ENCODE results near the gene TENT4A.

Gene TENT4A

DNA sequence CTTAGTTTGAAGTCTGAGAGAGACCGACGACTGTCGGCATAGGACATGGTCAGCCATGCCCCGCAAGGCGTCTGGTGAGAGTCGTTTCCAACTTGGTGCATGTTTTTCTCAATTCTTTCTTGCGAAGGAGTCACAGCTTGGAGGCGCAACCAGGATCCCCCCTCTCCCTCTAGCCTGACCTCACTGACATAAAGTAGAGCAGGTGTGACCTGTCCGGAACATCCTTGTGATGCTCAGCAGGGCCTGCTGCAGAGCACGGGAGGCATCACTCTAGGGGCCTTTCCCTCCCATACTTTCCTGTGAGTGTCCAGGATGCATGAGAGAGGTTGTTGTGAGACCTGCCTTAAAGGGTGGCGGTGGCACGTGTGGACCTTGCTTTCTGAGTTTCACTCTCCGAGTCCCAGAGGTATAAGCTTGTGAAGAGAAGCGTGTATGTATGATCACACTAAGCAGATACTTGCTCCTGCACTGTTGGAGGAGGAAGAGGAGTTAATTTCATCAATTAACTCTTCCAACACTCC, 5.0 kb downstream of the TENT4A start:
- DNase-seq (ENCODE audit: low read depth), result no peak

DNA sequence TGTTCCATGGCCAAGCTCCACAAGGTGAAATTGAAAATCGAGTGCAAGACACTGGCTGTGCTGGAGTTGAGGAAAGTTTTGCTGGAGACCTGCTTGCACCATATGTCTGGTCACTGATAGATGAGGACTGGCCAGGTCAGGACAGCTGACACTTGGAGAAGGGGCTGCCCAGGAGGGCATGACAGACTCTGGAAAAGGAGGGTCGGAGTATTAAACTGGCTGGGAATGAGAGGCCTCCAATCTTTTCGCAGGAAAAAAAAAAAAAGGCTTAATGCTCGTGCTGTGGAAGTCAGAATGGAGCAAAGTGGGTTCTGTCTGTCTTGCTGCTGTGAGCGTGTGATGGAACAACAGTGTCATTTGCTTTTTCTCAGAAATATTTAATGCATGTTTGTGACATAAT, 5.5 kb downstream of the TENT4A start:
- no peak for DNase-seq (ENCODE audit: low read depth)

DNA sequence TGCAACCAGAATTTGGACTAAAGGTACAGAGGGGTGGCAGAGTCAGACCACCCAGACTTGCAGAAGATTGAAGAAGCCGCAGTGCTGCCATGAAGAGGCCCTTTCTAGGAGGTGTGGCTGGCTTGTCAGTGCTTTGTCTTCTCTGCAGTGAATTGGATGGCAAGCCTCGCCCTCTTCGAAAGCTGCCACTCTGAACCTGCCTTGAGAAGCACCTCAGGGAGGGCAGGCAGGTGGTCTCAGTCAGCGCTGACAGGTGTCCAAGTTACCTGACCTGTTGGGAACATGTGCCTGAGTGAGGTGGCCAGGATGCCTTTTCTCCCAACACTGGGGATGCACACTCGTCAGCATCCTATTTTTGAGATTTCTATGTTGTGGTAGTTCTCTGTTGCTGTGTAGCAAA, 6.2 kb downstream of the TENT4A start:
- DNase-seq (ENCODE audit: low read depth), result no peak

DNA sequence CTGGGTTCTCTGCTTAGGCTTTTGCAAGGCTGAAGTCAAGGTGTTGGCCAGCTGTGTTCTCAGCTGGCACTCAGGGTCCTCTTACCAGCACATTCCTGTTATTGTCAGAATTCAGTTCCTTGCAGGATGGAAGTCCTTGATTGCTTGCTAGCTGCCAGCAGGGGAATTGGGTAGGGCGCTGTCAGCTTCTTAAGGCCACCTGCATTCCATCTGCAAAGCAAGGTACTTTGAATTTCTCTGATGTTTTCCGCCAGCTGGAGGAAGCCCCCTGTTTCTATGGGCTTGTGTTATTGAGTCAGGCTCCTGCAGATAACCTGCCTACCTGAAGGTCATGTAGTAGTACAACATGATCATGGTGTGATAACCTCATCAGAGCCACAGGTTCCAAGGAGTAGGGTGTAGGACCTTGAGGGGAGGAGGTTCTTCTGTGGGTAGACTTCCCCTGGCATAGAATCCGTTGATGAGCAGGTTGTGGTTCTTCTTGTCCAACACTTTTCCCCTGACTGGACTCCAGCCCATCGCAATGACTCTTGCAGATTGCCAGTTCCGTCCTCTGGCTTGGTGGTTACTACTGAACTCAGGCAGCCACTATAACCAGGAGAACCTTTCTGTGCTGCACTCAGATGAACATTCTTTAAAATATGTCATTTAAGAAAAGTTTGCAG, 6.8 kb downstream of the TENT4A start:
- peak; percentile 42 for DNase-seq (ENCODE audit: low read depth)

DNA sequence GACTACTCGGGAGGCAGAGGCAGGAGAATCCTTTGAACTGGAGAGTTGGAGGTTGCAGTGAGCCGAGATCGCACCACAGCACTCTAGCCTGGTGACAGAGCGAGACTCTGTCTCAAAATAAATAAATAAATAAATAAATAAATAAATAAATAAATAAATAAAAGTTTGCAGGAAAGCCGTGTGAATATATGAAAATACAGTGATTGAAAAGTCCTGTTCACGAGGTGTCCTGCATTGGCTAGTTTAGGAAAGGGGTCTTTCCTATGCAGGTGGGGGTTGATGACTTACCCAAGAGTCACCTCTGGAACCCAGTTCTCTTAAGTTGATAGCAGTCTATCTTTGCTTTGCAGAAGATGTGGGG, 7.3 kb downstream of the TENT4A start:
- no peak for DNase-seq (ENCODE audit: low read depth)

DNA sequence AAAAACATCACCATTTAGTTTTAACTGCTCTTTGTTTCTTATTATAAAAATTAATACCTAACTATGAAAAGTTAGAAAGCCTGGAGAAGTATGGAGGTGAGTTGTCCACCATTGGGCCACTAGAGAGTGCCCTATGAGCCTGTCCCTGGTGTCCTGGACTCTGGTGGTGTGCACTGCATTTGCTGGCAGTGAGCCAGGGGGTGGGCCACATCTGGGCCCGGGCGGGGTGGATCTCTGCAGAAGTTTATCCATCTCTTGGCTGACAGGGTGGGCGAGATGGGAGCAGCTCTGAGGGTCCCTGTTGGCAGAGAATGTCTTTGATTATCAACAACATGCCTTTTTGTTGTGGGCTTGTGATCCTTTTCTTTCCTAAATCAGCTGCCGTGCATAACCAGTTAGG, 8.2 kb downstream of the TENT4A start:
- no peak for DNase-seq (ENCODE audit: low read depth)

DNA sequence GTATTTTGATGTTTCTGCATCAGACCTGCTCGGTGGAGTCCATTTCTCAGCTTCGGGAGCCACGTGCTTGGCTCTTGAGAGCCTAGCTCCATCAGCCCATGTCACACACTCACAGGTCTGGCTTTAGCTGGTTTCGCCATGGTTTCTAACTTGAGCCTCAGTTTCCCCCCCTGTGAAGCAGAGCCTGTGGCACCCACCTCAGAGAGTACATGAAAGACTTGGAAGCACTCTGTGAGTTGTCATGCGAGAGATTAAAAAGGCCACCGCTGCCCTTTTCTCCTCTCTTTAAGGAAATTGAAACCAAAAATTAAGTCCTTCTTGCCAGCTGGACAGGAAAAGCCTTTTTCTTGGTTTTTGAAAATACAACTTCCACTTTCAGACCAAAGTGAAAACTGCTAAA, 8.8 kb downstream of the TENT4A start:
- peak; percentile 44 for DNase-seq (ENCODE audit: low read depth)

DNA sequence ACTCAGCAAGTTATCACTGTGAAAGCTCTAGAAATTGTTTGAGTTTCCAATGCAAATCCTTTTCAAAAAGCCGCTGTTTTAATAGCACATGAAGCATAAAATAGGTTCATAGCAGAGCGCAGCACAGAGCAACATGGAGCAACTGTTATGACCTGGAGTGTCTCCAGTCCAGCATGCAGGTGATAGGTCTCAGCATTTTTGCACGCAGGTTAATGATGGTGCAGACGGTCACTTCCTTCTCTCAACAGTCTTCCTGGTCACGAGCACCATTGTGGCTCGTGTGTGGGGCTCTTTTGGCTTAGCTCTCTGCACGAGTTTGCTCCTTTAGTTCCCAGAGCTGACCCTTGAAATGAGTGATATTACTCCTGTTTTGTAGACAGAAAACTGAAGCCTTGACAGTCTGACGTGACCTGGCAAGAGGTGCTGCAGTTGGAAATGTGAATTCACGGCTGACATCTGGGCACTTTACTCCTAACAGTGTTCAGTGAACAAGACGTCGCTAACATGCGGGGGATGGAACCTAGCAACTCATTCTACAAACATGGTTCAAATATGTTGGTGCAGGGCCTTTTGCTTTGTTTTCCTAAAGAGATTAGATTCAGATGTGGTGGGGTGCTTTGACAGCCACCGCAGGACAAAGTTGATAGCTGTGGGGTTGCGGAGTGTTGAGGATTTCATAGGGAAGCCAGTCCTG, 10.0 kb downstream of the TENT4A start:
- DNase-seq (ENCODE audit: low read depth), result no peak

DNA sequence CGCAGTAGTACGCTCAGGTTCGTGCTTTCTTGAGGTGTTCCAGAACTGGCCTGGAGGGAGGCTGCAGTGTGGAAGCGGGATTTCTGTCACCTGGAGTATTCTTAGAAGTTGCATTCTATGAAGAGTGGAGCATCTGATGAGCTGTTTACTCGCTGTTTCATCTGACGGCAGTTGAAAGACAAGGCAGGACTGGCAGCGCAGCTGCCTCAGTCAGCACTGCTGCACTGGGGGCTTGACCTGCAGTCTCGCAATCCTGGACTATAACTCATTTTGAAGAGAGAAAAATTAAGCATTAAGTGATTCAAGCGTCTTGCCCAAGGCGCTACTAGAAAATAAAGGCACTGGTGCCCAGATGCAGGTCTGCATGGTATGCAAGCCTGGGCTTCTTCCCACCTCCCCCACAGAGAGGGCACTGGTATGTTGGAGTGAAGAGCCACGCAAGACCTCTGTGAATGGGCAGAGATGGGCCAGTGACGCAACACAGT, 10.6 kb downstream of the TENT4A start:
- no peak for DNase-seq (ENCODE audit: low read depth)

DNA sequence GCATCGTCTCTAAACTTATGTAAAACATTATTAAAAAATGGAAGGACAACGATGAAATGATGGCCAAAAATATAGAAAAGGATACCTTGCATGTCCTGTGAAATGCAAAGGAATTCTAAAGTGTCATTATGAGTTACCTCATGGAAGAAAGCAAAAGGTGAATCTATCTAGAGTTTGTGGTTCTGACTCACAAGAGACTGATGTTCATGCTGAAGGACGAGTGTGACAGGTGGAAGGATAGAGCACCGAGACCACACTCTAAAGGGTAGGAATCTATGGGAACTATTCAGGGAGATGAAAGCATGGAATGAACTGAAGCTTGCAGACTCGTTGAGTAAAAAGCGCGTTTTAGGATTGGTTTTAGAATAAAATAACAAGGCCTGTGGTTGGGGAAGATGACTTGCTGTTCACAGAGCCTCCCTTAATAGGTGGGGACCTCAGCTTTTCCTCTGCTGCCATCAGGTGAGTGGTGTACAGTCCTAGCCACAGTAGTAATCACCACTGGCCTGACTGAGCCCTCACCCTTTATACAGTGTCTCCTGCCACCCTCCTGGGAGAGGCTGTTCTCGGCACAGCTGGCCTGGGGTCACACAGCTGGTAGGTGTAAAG, 11.2 kb downstream of the TENT4A start:
- DNase-seq (ENCODE audit: low read depth), result no peak

DNA sequence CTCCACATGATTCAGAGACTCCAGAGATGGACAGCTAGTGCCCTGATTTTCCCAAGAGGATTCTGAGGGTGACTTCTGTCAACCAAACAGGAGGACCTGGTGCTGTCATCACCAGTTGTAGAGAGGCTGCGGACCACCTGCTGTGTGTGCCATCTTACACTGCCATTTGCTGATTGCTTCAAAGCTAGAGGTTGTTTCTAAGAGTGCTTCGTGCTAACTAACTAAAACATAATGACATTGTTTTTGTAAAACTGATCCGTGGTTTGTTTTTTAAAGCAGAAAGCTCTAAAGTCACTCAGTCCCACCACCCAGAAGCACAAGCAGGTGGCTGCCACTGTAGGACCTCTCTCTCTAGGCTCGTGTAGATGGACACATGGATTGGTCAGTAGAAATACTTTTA, 12.2 kb downstream of the TENT4A start:
- no peak for DNase-seq (ENCODE audit: low read depth)

DNA sequence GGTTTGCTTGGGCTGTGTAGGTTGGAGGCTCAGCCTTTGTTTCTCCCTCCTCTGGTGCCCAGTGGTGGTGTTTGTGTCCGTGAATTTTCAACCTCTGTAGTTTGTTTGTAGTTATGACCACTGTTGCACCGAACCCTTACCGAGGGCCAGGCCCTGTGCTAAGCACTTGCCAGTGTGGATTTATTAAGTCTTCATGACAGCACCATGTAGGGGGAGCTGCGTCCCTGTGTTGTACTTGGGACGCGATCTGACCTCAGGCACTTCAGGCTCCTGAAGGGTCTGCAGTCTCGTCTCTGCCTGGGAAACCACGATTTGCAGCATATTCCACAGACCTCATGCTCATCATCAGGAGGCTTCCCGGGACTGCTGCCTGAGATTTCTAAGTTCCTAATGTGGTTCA, 12.8 kb downstream of the TENT4A start:
- DNase-seq (ENCODE audit: low read depth), result no peak

DNA sequence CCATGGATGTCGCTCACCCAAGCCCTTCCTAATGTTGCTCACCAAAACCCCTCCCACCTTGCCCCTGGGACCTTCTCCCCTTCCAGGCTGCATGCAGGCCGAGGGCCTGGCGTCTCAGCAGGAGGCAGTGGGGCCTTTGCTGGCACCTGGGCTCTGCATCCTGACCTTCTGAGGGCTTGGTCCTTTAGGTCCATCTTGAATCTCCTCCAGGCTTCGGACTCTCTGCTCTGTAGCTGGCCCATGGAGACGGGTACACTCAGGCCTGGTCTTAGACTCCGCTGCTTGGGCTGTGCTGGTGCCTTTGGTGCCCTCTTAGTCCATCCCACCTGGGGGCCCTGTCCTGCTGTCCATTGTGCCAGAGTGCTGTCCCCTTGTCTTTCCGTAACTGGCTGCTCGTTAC, 14.0 kb downstream of the TENT4A start:
- no peak for DNase-seq (ENCODE audit: low read depth)

DNA sequence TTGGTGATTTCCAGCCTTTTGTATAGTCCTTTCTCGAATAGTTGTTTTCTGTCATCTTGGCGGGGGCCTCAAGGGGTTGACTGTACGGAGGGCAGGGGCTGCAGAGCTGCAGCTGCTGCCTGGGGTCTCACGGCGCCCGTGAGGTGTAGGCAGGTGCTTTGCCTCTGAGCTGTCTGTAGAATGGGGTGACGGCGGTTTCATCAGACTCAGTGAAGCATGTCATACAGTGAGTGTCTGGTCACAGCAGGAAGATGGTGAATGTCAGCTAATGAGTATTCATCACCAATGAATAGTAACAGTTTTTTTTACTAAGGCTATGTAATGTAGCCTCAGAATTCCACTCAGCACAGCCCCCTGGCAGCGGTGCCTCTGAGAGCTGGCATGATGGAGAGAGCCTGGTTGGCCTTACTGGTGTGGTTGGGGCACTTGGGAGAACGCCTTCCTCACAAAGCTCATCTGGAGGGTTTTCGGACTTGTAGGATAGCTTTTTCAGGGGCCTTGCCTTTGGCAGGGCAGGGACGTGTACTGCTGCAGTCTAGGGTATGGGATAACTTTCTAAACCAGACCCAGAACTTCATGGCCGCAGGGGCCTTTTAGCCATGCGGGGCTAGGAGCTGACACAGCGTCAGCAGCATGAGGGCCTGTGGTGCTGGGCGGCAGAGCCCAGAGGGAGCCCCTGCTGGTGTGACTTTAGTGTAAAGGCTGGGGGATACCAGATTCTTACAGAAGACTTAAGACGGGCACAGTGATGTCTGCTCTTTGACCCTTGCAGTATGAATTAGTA, 15.0 kb downstream of the TENT4A start:
- DNase-seq (ENCODE audit: low read depth), result no peak

DNA sequence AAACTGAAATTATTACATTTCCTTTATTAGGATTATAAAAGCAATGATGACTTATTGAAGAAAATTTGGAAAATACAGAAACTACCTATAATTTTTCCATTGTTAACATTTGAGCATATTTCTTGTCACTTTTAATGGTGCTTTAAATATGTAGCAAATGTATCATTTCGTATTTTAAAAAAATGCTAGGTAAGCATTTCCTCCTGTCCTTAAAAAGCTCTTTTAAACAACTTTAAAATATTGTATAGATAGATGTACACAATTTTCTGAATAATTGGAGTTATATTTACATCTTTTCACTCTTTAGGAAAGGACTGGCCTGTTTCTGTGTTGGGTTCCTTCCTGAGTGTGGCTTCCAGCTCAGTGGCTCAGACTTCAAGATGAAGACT, 15.6 kb downstream of the TENT4A start:
- DNase-seq (ENCODE audit: low read depth), result no peak

DNA sequence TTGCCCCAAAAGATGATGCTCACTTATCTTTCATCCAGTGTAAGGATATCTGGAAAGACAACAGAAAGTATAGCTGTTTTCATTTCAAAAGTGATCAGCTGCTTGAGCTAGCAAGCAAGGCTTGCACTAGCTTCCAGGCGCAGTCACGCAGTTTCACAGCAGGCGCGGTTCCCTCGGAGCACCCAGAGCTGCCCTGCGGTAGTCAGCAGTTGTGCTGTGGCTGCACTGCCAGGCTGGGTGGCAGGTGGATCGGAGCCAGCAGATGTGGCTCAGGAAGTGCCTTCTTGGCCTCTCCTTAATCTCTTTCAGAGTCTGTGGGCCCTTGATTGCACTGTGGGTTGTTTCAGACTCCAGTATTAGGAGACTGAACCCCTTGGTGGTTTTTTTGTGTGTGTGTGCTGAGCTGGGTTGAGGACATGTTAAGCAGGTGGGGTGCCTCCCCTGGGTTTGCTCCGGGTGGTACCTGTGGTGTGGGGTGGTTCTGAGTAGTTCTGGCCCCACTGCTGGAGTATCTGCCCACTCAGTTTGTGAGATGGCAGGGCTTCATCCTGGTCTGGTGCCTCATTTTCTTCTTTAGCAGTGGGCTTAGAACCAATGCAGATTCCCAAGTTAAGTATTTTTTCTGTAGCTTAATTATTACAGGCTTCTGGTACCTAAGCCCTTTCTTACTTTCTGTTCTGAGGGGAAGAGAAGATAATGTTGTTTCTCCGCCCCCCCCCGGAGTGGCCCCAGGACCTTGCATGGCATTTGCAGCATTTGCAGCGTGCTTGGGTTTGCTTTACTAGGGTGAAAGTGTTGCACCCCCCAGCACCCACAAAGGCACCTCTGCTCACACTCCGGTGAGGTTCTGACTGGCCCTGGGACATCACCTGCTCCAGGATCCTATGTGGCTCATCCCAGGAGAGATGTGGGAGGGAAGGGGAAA, 16.4 kb downstream of the TENT4A start:
- no peak for DNase-seq (ENCODE audit: low read depth)

DNA sequence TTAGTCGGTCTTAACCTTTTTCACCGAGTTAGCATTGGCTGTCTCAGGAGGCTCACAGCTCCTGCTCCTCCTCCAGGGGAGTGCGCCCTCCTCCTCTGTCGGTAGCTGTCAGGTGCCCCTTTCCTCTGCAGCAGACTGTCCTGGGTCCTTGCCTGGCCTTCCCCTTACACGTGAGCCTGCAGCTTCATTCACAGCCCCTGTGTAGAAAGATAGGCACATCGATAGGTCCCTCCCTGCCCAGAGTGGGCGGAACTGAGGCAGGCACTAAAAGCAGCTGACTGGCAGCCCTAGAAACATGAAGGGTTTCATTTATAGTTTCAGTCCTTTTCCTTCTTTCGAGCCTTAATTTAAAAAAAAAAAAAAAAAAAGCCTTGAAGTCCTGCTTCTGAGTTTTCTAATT, 17.2 kb downstream of the TENT4A start:
- DNase-seq (ENCODE audit: low read depth), result no peak

DNA sequence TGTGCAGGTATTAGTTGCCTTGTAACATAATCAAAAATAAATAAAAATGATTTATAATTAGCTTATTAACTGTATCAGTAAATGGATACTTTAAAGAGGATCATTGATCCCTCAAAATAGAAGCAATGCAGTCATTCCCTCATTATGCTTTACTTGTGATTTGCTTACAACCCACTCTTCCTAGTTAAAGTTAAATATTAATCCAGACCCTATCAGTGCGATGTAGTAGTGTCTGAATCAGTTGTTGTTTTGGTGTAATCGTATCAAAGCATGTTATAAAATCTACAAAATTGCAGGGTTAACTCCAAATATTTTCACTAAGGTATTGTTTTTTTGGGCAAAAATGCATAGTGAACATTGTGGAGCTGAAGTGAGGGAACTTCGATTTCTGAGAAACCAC, 17.6 kb downstream of the TENT4A start:
- DNase-seq (ENCODE audit: low read depth), result no peak

DNA sequence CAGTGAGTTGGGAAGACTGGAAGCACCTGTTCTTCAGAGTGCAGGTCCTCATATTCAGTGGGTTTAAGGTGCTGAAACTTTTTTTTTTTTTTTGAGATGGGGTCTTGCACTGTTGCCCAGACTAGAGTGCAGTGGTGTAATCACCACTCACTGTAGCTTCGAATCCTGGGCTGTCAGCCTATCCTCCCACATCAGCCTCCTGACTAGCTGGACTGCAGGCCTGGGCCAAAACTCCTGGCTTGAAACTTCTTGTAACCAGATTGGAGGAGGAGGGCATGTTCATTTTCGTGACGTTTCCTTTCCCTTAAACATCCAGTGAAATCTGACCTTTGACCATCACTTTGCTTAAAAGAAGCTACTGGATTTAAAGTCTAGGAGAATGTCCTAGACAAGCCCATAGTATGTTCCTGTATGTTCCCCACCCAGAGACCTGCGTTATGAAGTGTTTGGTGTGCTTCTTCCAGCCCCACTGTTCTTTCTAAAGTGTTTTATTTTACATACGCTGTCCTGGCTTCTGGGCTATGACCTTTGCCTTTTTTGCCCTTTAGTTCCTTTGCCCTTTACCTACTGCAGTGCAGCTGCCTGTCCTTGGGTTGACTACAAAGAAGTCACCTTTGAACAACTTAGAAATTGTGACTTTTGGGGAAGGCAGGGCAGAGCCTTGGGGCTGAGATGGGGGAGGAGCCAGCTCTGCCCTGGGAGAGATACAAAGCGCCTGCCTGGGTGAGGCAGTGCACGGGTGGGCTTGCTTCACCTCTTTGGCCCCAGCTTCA, 18.4 kb downstream of the TENT4A start:
- no peak for DNase-seq (ENCODE audit: low read depth)

DNA sequence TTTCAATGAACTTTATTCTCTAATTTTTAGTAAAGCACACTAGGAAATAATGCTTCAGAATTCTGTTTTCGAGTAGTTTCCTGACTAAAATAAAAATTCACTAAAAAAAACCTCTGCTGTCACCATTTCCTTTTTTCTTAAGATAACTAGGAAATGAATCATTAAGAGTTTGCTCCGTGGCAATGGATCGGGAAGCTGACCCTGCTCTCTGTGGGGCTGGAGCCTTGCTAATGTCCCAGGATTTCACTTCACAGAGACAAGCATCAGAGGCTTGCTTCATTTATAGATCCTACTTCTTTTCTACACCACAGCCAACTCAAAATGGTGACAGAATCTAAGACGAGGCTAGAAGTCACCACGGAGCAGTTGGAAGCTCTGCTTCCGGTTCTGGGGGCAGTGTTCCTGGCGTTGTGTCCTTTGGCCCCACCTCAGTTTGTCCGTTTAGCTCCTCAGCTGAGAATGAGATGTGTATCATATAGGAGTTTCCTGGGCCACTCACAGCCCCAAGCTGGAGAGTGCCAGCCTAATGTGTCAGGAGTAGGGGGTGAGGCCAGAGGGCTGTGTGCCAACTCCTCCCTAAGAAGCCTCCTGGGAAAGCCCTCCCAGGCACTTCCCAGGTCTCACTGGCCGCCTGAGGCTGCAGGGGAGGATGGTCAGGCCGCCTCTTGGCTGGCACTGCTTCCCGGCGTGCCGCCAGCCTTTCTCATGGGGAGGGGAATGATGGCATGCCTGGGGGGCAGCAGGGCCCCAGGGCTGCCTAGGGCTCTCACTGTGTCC, 19.6 kb downstream of the TENT4A start:
- peak; percentile 70 for DNase-seq (ENCODE audit: low read depth)
